Spleen (tissue), 11 donors: ENCODE results near the gene PLA2G4A. TPM values are rescaled to one million over a fixed set of nuclear protein-coding genes. Genes with fewer than 3 reads are reported as not detected.

Source experiments
- DNase-seq: peaks from one replicate; pipeline ENCODE4 v3.0.0-alpha.2; 2020
- H3K27ac ChIP-seq, 8 donors: fragments of 200-600 bp; sonication (generic) in 7 of 8; 1 replicate in 4 of 8; 2 replicates in 4 of 8; pipeline versions ENCODE4 v1.5.0 to v1.8.0; 2016 to 2021; ENCODE audit warnings: inconsistent platforms in 4 of 8, mild to moderate bottlenecking in 4 of 8, moderate library complexity in 1 of 8
- H3K27me3 ChIP-seq, 7 donors: fragments of 200-600 bp; sonication (generic) in 6 of 7; replicated peaks in 1 of 7; 1 replicate in 4 of 7; 2 replicates in 3 of 7; pipeline versions ENCODE4 v1.5.0 to v1.8.0; 2016 to 2021; ENCODE audit warnings: inconsistent platforms in 3 of 7, mild to moderate bottlenecking in 1 of 7
- H3K36me3 ChIP-seq, 6 donors: fragments of 200-600 bp; sonication (generic) in 5 of 6; 1 replicate in 4 of 6; 2 replicates in 2 of 6; pipeline versions ENCODE4 v1.5.0 to v1.8.0; 2016 to 2021; ENCODE audit warnings: inconsistent platforms in 2 of 6
- H3K4me1 ChIP-seq, 6 donors: fragments of 200-600 bp; sonication (generic) in 5 of 6; 1 replicate in 3 of 6; 2 replicates in 3 of 6; pipeline versions ENCODE4 v1.5.0 to v1.8.0; 2016 to 2021; ENCODE audit warnings: inconsistent platforms in 3 of 6
- H3K4me3 ChIP-seq, 8 donors: fragments of 200-600 bp; sonication (generic) in 7 of 8; 1 replicate in 4 of 8; 2 replicates in 4 of 8; pipeline versions ENCODE4 v1.5.0 to v1.8.0; 2016 to 2021; ENCODE audit warnings: inconsistent platforms in 4 of 8, mild to moderate bottlenecking in 4 of 8, moderate library complexity in 2 of 8
- H3K9me3 ChIP-seq, 8 donors: fragments of 200-600 bp; sonication (generic) in 7 of 8; 1 replicate in 4 of 8; 2 replicates in 4 of 8; pipeline versions ENCODE4 v1.5.0 to v1.8.0; 2016 to 2021; ENCODE audit warnings: inconsistent platforms in 4 of 8
- CTCF ChIP-seq, 11 experiments: fragments of 200-600 bp in 7 of 11; fragments of 450-650 bp in 4 of 11; sonication (generic) in 4 of 11; IDR thresholded peaks in 8 of 11; conservative IDR thresholded peaks in 3 of 11; 1 replicate in 7 of 11; 2 replicates in 4 of 11; pipeline versions ENCODE4 v1.4.0 to v1.8.0; 2016 to 2021; ENCODE audit warnings: antibody characterized with exemption in 11 of 11, inconsistent platforms in 4 of 11, mild to moderate bottlenecking in 1 of 11
- POLR2A ChIP-seq, 3 donors: fragments of 450-650 bp; IDR thresholded peaks; one replicate each; pipeline ENCODE4 v1.5.1; 2017; ENCODE audit warnings: antibody characterized with exemption in 3 of 3, mild to moderate bottlenecking in 1 of 3
- POLR2AphosphoS5 ChIP-seq, 3 donors: sonication (generic); formaldehyde crosslinking; IDR thresholded peaks; one replicate each; pipeline ENCODE4 v1.5.1; 2017; ENCODE audit warnings: antibody characterized with exemption in 3 of 3
- WGBS, 5 donors: extraction: QIAGEN DNeasy Blood & Tissue Kit in 3 of 5; methylation state at CpG; one replicate each; pipeline versions ENCODE4 v1.1.5 to v1.1.7; 2013 to 2018; 5-methylcytosine and 5-hydroxymethylcytosine counted together
- intact Hi-C: fragments of 100-400 bp; cut with DNase I; formaldehyde crosslinking; loops from one replicate; pipeline ENCODE4 v1.15.0; 2023; ENCODE audit warnings: low total_unique reads
- polyA plus RNA-seq, 3 donors: library from polyadenylated mRNA; stranded (reverse); fragments of 200-250 nt; gene quantifications; one replicate each; pipeline ENCODE4 v1.2.1, GENCODE V29; 2013
- total RNA-seq, 7 donors: library from RNA; depleted of rRNA in 3 of 7; stranded (reverse); fragments of >200 nt in 3 of 7; fragmentation: NEBNext Ultra II Directional in 4 of 7; extraction: Animal tissue kit (Norgen Biotek cat#: 25700) in 4 of 7; gene quantifications; one replicate each; pipeline versions ENCODE4 v1.1.0 to v1.2.1, GENCODE V29; 2016 to 2021
- donor health status: healthy with polysubstance abuse.
- donor health status: DM: no; HTN: no; CAD: no; lungs with moderate emphysema.
- donor health status: DM: no; HTN: no; CAD: no.
- donor health status: Bipolar disorder and iron deficiency.
- donor health status: healthy.
- donor health status: DM: no; HTN: no; CAD: no.
- donor health status: DM: yes; HTN: yes; CAD: no.

Gene PLA2G4A
- total and polyA plus RNA-seq, 10 donors: 1.2 to 11.6 (median 7.2) TPM

DNA sequence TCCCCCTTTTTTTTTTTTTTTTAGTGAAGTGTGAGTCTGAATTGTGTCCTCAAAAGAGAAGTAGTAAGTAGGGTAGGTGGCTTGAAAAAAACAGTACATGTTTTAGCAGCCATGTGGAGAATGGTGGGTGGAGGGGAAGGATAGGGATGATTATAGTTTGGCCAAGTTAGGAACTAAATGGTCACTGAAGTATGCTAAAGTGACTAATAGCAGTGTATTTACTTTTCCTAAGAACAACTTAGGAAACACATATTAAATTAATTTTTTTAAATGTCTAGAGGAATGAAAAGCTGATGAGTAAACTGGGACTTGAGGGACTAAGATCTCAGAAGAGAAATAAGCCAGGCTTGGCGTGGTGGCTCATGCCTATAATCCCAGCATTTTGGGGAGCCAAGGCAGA lies 55.5 kb downstream of the PLA2G4A start:
- H3K27me3 ChIP-seq: no peaks in the 10 kb centered on the region
- DNase-seq: no peak
- H3K4me1 ChIP-seq: no peaks in the 10 kb centered on the region
- WGBS, 5 donors: 86 to 96% (median 93%) methylated on average over 1 of the region's 1 CpG
- no peak overlapping the region for H3K4me3 ChIP-seq
- TF ChIP-seq POLR2A (IDR thresholded peaks at IDR 0.05) (no peak), CTCF (IDR thresholded peaks at IDR 0.05 in 8 of 11, conservative IDR thresholded peaks at IDR 0.05 in 3 of 11) (no peak), POLR2AphosphoS5 (IDR thresholded peaks at IDR 0.05) (no peak)
- H3K36me3 ChIP-seq: no peaks in the 10 kb centered on the region
- H3K9me3 ChIP-seq: peaks cover 0 to 15% (median 11%) of the 10 kb centered on the region in 8 donors
- H3K27ac ChIP-seq: no peak overlapping the region
- intact Hi-C loops: no loop called here

DNA sequence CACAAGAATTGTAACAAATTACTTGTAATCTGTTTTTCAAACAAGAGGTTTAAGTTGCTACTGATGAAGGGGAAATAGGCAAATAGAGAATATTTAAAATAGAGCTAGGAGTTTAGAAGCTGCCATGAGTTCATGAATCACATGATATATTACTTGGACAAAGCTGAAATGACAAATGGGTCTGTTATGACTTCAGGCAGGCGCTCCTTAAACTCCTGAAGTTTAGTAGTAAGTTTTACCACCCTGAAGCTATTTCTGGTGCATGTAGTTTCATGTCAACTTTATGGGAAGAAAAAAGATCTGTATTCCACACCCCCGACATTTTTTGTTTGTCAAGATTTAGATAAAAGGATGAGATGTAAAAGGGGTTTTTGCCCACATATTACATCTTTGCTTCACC lies 58.5 kb downstream of the PLA2G4A start:
- 62 to 81% (median 69%) methylated on average over 2 of the region's 2 CpGs for WGBS, 5 donors
- no peaks in the 10 kb centered on the region for H3K4me1 ChIP-seq
- DNase-seq: no peak
- intact Hi-C loops: no loop called here
- H3K27ac ChIP-seq: no peak overlapping the region
- H3K4me3 ChIP-seq: no peak overlapping the region
- no peaks in the 10 kb centered on the region for H3K36me3 ChIP-seq
- peaks cover 0 to 15% (median 11%) of the 10 kb centered on the region in 8 donors for H3K9me3 ChIP-seq
- TF ChIP-seq POLR2AphosphoS5 (IDR thresholded peaks at IDR 0.05) (no peak), CTCF (IDR thresholded peaks at IDR 0.05 in 8 of 11, conservative IDR thresholded peaks at IDR 0.05 in 3 of 11) (no peak), POLR2A (IDR thresholded peaks at IDR 0.05) (no peak)
- H3K27me3 ChIP-seq: no peaks in the 10 kb centered on the region

- TF ChIP-seq CTCF (IDR thresholded peaks at IDR 0.05 in 8 of 11, conservative IDR thresholded peaks at IDR 0.05 in 3 of 11) (no peak), POLR2A (IDR thresholded peaks at IDR 0.05) (no peak), POLR2AphosphoS5 (IDR thresholded peaks at IDR 0.05) (no peak)
- no peak overlapping the region for H3K27ac ChIP-seq
- no peaks in the 10 kb centered on the region for H3K4me1 ChIP-seq
- intact Hi-C loops: no loop called here
- H3K9me3 ChIP-seq: peaks cover 0 to 15% (median 11%) of the 10 kb centered on the region in 8 donors
- H3K36me3 ChIP-seq: no peaks in the 10 kb centered on the region
- H3K27me3 ChIP-seq: no peaks in the 10 kb centered on the region
- 55 to 88% (median 78%) methylated on average over 2 of the region's 2 CpGs for WGBS, 5 donors
- DNase-seq: no peak
- H3K4me3 ChIP-seq: no peak overlapping the region
Observed at GRCh38 chr1:186888367-186888766, 59.6 kb downstream of the PLA2G4A start.

DNA sequence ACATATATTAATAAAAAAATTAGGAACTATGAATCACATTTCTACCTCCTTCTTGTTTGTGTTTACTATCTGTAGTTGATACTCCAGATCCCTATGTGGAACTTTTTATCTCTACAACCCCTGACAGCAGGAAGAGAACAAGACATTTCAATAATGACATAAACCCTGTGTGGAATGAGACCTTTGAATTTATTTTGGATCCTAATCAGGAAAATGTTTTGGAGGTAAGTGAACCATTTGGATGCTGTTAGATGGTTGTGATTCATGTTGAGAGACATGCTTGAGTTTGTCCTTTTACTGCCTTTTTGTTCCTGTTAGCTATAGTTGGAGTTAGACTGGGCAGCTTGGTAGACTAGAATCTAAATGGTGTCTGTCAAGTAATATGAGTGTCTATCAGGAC lies 64.2 kb downstream of the PLA2G4A start:
- H3K9me3 ChIP-seq: no peaks in the 10 kb centered on the region
- intact Hi-C loops: no loop called here
- no peak for DNase-seq
- no peak overlapping the region for H3K4me3 ChIP-seq
- TF ChIP-seq CTCF (IDR thresholded peaks at IDR 0.05 in 8 of 11, conservative IDR thresholded peaks at IDR 0.05 in 3 of 11) (no peak), POLR2AphosphoS5 (IDR thresholded peaks at IDR 0.05) (no peak), POLR2A (IDR thresholded peaks at IDR 0.05) (no peak)
- no peak overlapping the region for H3K27ac ChIP-seq
- H3K36me3 ChIP-seq: peaks cover 0 to 5% (median 0%) of the 10 kb centered on the region in 6 donors
- H3K4me1 ChIP-seq: no peaks in the 10 kb centered on the region
- no peaks in the 10 kb centered on the region for H3K27me3 ChIP-seq
